ACHN (cell line): ENCODE data around the gene KLK13.

ENCODE experiments used
- DNase-seq: peaks from one replicate; pipeline ENCODE4 v3.0.0-alpha.2; 2015
- in situ Hi-C: cut with HindIII; loops from 2 replicates; pipeline ENCODE4 v1.10.0; 2017; ENCODE audit warnings: low sequenced_read_pairs, low pct_ligation_motif_present, low pct_unique_long_range_greater_than_20kb

KLK13 gene, protein sequence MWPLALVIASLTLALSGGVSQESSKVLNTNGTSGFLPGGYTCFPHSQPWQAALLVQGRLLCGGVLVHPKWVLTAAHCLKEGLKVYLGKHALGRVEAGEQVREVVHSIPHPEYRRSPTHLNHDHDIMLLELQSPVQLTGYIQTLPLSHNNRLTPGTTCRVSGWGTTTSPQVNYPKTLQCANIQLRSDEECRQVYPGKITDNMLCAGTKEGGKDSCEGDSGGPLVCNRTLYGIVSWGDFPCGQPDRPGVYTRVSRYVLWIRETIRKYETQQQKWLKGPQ

GRCh38 chr19:51064534-51065220 is at the start of gene KLK13:
TSS of gene KLK13 (minus strand) at chr19:51065092. CDS start at chr19:51065067, 25 bp downstream.
- peak; percentile 1 for DNase-seq
- in situ Hi-C loops: no loop called here

DNA sequence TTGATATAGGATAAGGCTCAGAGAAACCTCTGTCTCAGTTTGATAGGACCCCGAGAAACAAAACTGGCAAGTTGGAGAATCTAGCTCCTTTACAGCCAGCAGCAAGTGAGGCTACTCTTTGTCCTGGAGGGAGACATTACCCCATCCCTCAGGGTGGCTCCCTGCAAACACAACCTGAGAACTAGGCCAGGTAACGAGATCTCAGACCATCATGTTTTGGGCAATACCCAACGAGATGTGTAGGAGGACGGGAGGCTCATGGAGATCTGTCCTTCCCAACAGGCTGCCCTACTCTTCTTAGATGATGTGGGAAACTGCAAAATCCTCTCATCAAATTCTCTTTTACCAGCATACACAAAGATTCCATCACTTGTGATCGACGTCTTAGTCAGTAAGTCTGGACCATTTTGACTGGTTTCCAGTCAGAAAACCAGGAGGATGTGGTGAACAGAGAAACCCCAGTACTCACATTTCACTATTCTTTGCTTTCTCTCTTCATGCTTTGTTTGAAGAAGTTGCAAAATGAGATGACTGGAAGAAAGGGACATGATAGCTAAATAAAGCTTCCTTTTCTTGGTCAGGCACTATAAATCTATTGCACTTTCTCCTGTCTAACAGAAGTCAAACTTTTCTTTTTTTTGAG is 49.3 kb upstream of the KLK13 start:
- DNase-seq: no peak
- in situ Hi-C loops: no loop called here

GRCh38 chr19:51111606-51112005 is 46.7 kb upstream of the KLK13 start:
- in situ Hi-C loops: no loop called here
- DNase-seq: peak; percentile 22

GRCh38 chr19:51110666-51110971 is 45.7 kb upstream of the KLK13 start:
- no peak for DNase-seq
- in situ Hi-C loops: no loop called here

DNA sequence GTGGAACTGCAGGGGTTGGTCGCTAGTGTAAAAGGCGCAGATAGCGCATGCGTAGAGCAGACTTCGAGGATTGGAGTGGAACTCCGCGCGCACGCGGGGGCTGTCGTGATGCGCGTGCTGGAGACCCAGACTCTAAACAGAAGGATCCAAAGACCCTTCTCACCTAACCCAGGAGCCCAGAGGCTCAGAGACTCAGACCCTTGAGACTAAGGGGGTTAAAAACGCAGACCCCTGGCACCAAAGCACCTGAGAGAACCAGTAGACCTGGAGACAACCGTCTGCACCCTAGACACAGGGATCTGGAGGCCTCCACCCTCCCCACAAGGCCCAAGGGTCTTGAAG is 43.9 kb upstream of the KLK13 start:
- in situ Hi-C loops: no loop called here

GRCh38 chr19:51108066-51108804 is 43.3 kb upstream of the KLK13 start, which contains the start of gene CTU1:
TSS of gene CTU1 (minus strand) at chr19:51108409. CDS start at chr19:51104569, 3,840 bp downstream.
- in situ Hi-C loops: no loop called here
- peak; percentile 98 for DNase-seq

More for the DNA sequence above, 43.9 kb upstream of the KLK13 start:
- DNase-seq: no peak

DNA sequence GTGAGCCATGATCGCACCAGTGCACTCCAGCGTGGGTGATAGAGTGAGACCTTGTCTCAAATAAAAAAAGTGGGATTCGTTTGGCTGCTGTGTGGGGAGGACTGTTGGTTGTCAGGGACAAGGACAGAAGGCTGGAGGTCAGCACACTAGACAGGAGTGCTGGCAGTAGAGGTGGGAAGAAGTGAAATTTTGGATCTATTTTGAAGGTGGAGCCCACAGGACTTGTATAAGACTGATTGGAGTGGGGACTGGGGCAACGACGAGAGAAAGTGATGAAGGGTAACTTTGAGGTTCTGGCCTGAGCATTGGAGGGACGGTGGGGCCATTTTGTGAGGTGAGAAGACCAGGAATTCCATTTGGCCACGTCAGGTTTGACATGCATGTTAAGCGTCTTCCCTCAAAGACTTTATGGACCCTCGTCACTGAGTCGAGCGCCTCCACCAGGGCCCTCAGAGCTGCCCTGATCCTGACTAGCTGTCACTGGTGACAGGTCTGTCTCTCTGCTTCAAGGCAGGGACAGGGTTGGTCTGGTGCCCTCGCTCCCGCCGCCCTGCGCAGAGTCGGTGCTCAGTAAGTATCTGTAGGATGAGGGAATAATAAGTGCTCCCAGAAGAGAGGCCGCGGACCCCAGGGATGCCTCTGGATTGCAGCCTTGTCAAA is 42.6 kb upstream of the KLK13 start:
- DNase-seq: peak; percentile 32
- in situ Hi-C loops: no loop called here

DNA sequence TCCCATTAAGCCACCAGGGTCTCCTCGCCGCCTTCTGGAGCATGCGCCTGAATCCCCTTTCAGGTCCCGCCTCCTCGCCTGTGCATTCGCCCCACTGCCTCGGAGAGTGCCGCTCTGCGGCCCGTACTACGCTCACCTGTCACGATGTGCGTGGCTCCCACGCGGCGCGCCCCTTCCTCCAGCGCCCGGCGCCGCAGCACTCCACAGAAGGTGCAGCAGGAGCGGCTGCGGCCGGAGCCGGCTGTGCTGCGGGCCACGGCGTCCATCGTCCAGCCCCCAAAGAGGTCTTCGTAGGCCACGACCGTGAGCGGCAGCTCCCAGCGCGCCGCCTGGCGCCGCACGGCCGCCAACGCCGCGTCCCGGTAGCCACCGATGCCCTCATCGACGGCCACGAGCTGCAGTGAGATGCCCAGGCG is 39.0 kb upstream of the KLK13 start:
- no peak for DNase-seq
- in situ Hi-C loops: no loop called here

- no peak for DNase-seq
- in situ Hi-C loops: no loop called here
Measured at GRCh38 chr19:51102991-51103390, 38.1 kb upstream of the KLK13 start.

GRCh38 chr19:51101171-51101865 is 36.4 kb upstream of the KLK13 start:
- DNase-seq: no peak
- in situ Hi-C loops: no loop called here

DNA sequence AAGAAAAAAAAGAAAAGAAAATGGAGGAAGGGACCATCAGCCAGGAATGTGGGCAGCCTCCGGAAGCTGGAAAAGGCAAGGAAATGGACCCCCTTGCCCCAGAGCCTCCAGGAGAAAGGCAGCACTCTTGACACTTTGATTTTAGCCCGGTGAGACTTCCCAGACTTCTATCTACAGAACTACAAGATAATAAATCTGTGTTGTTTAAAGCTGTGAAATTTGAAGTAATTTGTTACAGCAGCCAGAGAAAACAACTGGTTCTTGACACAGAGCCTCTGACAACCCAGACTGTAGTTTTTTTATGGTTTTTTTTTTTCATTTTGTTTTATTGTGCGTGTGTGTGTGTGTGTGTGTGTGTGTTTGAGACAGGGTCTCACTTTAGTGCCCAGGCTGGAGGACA is 35.7 kb upstream of the KLK13 start:
- no peak for DNase-seq
- in situ Hi-C loops: no loop called here

- DNase-seq: no peak
- in situ Hi-C loops: no loop called here
Measured at GRCh38 chr19:51099047-51099382, 34.1 kb upstream of the KLK13 start.

- no peak for DNase-seq
- in situ Hi-C loops: no loop called here
Measured at GRCh38 chr19:51098365-51099046, 33.6 kb upstream of the KLK13 start.

- no peak for DNase-seq
- in situ Hi-C loops: no loop called here
Measured at GRCh38 chr19:51097796-51098195, 32.9 kb upstream of the KLK13 start.

GRCh38 chr19:51097166-51097738 is 32.4 kb upstream of the KLK13 start:
- DNase-seq: peak; percentile 37

GRCh38 chr19:51096473-51097165 is 31.7 kb upstream of the KLK13 start:
- DNase-seq: peak; percentile 10
- in situ Hi-C loops: no loop called here

More at GRCh38 chr19:51097166-51097738, 32.4 kb upstream of the KLK13 start:
- in situ Hi-C loops: no loop called here

DNA sequence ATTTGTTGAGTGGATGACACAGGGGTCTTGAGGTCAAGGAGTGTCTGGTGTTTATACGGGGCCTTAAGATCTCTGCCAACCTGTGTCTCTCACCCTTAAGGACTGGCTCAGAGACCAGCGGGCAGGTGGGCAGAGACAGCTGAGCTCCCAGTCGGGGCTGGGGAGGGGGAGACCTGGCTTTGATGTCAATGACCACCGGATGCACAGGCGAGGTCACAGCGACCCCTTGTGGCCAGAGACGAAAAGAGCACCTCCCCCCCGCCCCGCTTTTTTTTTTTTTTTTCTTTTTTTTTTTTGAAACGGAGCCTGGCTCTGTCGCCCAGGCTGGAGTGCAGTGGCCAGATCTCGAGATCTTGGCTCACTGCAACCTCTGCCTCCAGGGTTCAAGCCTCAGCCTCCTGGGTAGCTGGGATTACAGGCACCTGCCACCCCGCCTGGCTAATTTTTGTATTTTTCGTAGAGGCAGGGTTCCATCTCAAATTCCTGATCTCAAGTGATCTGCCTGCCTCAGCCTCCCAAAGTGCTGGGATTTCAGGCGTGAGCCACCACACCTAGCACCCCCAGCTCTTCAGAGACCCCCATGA is 29.9 kb upstream of the KLK13 start:
- in situ Hi-C loops: no loop called here
- peak; percentile 9 for DNase-seq
